ENCODE measurements around the gene ANKRD66. TPM values are rescaled to one million over a fixed set of nuclear protein-coding genes. Genes with fewer than 3 reads are reported as not detected.

The ANKRD66 gene
- not detected for total RNA-seq

- no peak for ATAC-seq
- no peaks in the 10 kb centered on the region for H3K36me3 Mint-ChIP-seq
These were observed at the start of gene ANKRD66 for GRCh38 chr6:46746696-46747095. ANKRD66 (plus strand) TSS chr6:46746933; CDS start chr6:46751949, 5,016 bp downstream.

GRCh38 chr6:46699970-46700369 lies 46.8 kb upstream of the ANKRD66 start:
- Mint-ChIP-seq H3K27ac (no peak overlapping the region), H3K9me3 (no peaks in the 10 kb centered on the region), H3K36me3 (no peaks in the 10 kb centered on the region)
- DNase-seq (ENCODE audit: low spot score in 2 of 2) (no peak), ATAC-seq (no peak)

More at GRCh38 chr6:46746696-46747095, at the start of gene ANKRD66:
- Mint-ChIP-seq H3K9me3 (peaks cover 0 to 4% of the 10 kb centered on the region in 2 donors), H3K27ac (no peak within 1 kb of the TSS)
- no peak for DNase-seq (ENCODE audit: low spot score in 2 of 2)

- Mint-ChIP-seq H3K9me3 (no peaks in the 10 kb centered on the region), H3K36me3 (no peaks in the 10 kb centered on the region), H3K27ac (no peak overlapping the region)
- DNase-seq (ENCODE audit: low spot score in 2 of 2) (no peak), ATAC-seq (peak in 1 of 2 donors; percentile 48)
These were observed 42.2 kb upstream of the ANKRD66 start for GRCh38 chr6:46704562-46704961.

- Mint-ChIP-seq H3K9me3 (no peaks in the 10 kb centered on the region), H3K27ac (no peak overlapping the region), H3K36me3 (no peaks in the 10 kb centered on the region)
- DNase-seq (ENCODE audit: low spot score in 2 of 2) (peak in 1 of 2 donors; percentile 4), ATAC-seq (peak in 1 of 2 donors; percentile 82)
These were observed 40.3 kb upstream of the ANKRD66 start for GRCh38 chr6:46706464-46706863.

GRCh38 chr6:46711491-46711890 lies 35.2 kb upstream of the ANKRD66 start:
- ATAC-seq = no peak
- H3K9me3 Mint-ChIP-seq = no peaks in the 10 kb centered on the region
- DNase-seq (ENCODE audit: low spot score in 2 of 2) = no peak
- H3K36me3 Mint-ChIP-seq = no peaks in the 10 kb centered on the region
- no peak overlapping the region for H3K27ac Mint-ChIP-seq

- Mint-ChIP-seq H3K9me3 (no peaks in the 10 kb centered on the region), H3K27ac (no peak overlapping the region), H3K36me3 (no peaks in the 10 kb centered on the region)
- DNase-seq (ENCODE audit: low spot score in 2 of 2) (no peak), ATAC-seq (no peak)
These were observed 31.6 kb upstream of the ANKRD66 start for GRCh38 chr6:46715141-46715540.

GRCh38 chr6:46719099-46719498 lies 27.6 kb upstream of the ANKRD66 start:
- DNase-seq (ENCODE audit: low spot score in 2 of 2) = no peak

GRCh38 chr6:46720401-46720800 lies 26.3 kb upstream of the ANKRD66 start:
- Mint-ChIP-seq H3K27ac (no peak overlapping the region), H3K9me3 (no peaks in the 10 kb centered on the region), H3K36me3 (no peaks in the 10 kb centered on the region)
- no peak for DNase-seq (ENCODE audit: low spot score in 2 of 2)
- no peak for ATAC-seq

More at GRCh38 chr6:46719099-46719498, 27.6 kb upstream of the ANKRD66 start:
- Mint-ChIP-seq H3K36me3 (no peaks in the 10 kb centered on the region), H3K27ac (no peak overlapping the region), H3K9me3 (no peaks in the 10 kb centered on the region)
- ATAC-seq = peak; percentile 33 to 81

GRCh38 chr6:46729787-46730326 lies 16.9 kb upstream of the ANKRD66 start:
- no peaks in the 10 kb centered on the region for H3K9me3 Mint-ChIP-seq
- H3K36me3 Mint-ChIP-seq = peaks cover 0 to 6% of the 10 kb centered on the region in 2 donors
- ATAC-seq = no peak

GRCh38 chr6:46730921-46731461 lies 15.7 kb upstream of the ANKRD66 start:
- ATAC-seq = no peak

More at GRCh38 chr6:46729787-46730326, 16.9 kb upstream of the ANKRD66 start:
- no peak overlapping the region for H3K27ac Mint-ChIP-seq
- DNase-seq (ENCODE audit: low spot score in 2 of 2) = no peak

GRCh38 chr6:46733341-46733801 lies 13.4 kb upstream of the ANKRD66 start:
- Mint-ChIP-seq H3K27ac (no peak overlapping the region), H3K36me3 (peaks cover 0 to 6% of the 10 kb centered on the region in 2 donors), H3K9me3 (no peaks in the 10 kb centered on the region)
- ATAC-seq (no peak), DNase-seq (ENCODE audit: low spot score in 2 of 2) (no peak)

More at GRCh38 chr6:46730921-46731461, 15.7 kb upstream of the ANKRD66 start:
- Mint-ChIP-seq H3K9me3 (no peaks in the 10 kb centered on the region), H3K27ac (no peak overlapping the region), H3K36me3 (peaks cover 0 to 6% of the 10 kb centered on the region in 2 donors)
- DNase-seq (ENCODE audit: low spot score in 2 of 2) = no peak

GRCh38 chr6:46734867-46735719 lies 11.6 kb upstream of the ANKRD66 start, which contains the start of gene PLA2G7:
PLA2G7 (minus strand) TSS chr6:46735375; CDS start chr6:46722891, 12,484 bp downstream.
- peaks cover 0 to 6% of the 10 kb centered on the region in 2 donors for H3K36me3 Mint-ChIP-seq
- no peak within 1 kb of the TSS for H3K27ac Mint-ChIP-seq
- ATAC-seq (peak in 1 of 2 donors; percentile 24), DNase-seq (ENCODE audit: low spot score in 2 of 2) (no peak)
- H3K9me3 Mint-ChIP-seq = no peaks in the 10 kb centered on the region

- no peaks in the 10 kb centered on the region for H3K9me3 Mint-ChIP-seq
- no peak overlapping the region for H3K27ac Mint-ChIP-seq
- peaks cover 0 to 6% of the 10 kb centered on the region in 2 donors for H3K36me3 Mint-ChIP-seq
- DNase-seq (ENCODE audit: low spot score in 2 of 2) (no peak), ATAC-seq (no peak)
These were observed 11.1 kb upstream of the ANKRD66 start for GRCh38 chr6:46735720-46736031.

- no peak for ATAC-seq
These were observed 9.8 kb upstream of the ANKRD66 start for GRCh38 chr6:46736906-46737305.

GRCh38 chr6:46741482-46741881 lies 5.3 kb upstream of the ANKRD66 start:
- Mint-ChIP-seq H3K27ac (no peak overlapping the region), H3K36me3 (no peaks in the 10 kb centered on the region), H3K9me3 (peaks cover 0 to 4% of the 10 kb centered on the region in 2 donors)
- no peak for DNase-seq (ENCODE audit: low spot score in 2 of 2)
- no peak for ATAC-seq

More at GRCh38 chr6:46736906-46737305, 9.8 kb upstream of the ANKRD66 start:
- no peak for DNase-seq (ENCODE audit: low spot score in 2 of 2)
- peaks cover 0 to 6% of the 10 kb centered on the region in 2 donors for H3K36me3 Mint-ChIP-seq
- no peak overlapping the region for H3K27ac Mint-ChIP-seq
- no peaks in the 10 kb centered on the region for H3K9me3 Mint-ChIP-seq

GRCh38 chr6:46741910-46742309 lies 4.8 kb upstream of the ANKRD66 start:
- no peak for ATAC-seq
- Mint-ChIP-seq H3K36me3 (no peaks in the 10 kb centered on the region), H3K9me3 (peaks cover 0 to 4% of the 10 kb centered on the region in 2 donors), H3K27ac (no peak overlapping the region)
- DNase-seq (ENCODE audit: low spot score in 2 of 2) = no peak

All from activated naive CD4-positive, alpha-beta T cell treated with anti-CD3 and anti-CD28 coated beads, Interleukin-2, amount 50 U/mL, for 72 hours (primary cell).